Measurements from ENCODE around the gene DDX25.

The DDX25 gene

DNA sequence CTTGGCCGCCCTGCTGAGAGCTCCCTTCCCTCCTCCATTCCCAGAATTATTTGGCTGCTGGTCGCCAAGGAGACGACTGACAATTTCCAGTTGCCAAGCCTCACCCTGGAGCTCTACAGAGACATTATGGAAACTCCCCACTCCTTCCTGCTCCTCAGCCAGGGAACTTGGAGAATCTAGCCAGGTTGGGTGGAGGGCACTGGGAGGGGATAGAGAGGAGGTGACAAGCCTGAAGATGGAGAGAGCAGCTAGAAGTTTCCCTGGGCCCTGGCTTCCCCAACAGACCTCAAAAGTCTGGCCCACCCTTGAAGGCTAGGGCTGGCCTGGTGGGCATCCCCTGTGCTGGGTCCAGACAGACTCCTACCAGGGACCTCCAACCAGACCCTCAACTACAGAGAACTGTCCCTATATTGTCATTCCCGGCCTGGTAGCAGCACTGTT lies 34.8 kb downstream of the DDX25 start:
- no peaks in the 10 kb centered on the region for H3K36me3 ChIP-seq (ENCODE audit: low read length)
- H4K20me1 ChIP-seq (ENCODE audit: low read depth, low read length), result no peaks in the 10 kb centered on the region
- no peak for TF ChIP-seq EZH2phosphoT487 (conservative IDR thresholded peaks at IDR 0.05; ENCODE audit: low read length)
- TF ChIP-seq, protein P1, sequence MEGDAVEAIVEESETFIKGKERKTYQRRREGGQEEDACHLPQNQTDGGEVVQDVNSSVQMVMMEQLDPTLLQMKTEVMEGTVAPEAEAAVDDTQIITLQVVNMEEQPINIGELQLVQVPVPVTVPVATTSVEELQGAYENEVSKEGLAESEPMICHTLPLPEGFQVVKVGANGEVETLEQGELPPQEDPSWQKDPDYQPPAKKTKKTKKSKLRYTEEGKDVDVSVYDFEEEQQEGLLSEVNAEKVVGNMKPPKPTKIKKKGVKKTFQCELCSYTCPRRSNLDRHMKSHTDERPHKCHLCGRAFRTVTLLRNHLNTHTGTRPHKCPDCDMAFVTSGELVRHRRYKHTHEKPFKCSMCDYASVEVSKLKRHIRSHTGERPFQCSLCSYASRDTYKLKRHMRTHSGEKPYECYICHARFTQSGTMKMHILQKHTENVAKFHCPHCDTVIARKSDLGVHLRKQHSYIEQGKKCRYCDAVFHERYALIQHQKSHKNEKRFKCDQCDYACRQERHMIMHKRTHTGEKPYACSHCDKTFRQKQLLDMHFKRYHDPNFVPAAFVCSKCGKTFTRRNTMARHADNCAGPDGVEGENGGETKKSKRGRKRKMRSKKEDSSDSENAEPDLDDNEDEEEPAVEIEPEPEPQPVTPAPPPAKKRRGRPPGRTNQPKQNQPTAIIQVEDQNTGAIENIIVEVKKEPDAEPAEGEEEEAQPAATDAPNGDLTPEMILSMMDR (IDR thresholded peaks at IDR 0.05; ENCODE audit: insufficient read depth, low read length, poor library complexity, severe bottlenecking), result no peak
- no peak overlapping the region for H3K4me2 ChIP-seq (ENCODE audit: low read depth, low read length, poor library complexity, severe bottlenecking)
- no peaks in the 10 kb centered on the region for H3K9me3 ChIP-seq (ENCODE audit: insufficient read depth, low read length)
- H3K4me3 ChIP-seq (ENCODE audit: insufficient read depth, low read length, poor library complexity, severe bottlenecking), result no peak overlapping the region
- no peaks in the 10 kb centered on the region for H3K9me2 ChIP-seq (replicated peaks; ENCODE audit: insufficient read depth, low read length)
- H2AFZ ChIP-seq (ENCODE audit: low read depth, low read length, severe bottlenecking), result no peak overlapping the region
- H3F3A ChIP-seq (ENCODE audit: insufficient read depth), result no peaks in the 10 kb centered on the region
- no peaks in the 10 kb centered on the region for H3K27me3 ChIP-seq (ENCODE audit: low read length)
- H3K27ac ChIP-seq (ENCODE audit: low read depth, low read length), result no peak overlapping the region
- no peak overlapping the region for H3K9ac ChIP-seq (ENCODE audit: low read length)
- H3K79me2 ChIP-seq (ENCODE audit: insufficient read depth, low read length), result no peaks in the 10 kb centered on the region

DNA sequence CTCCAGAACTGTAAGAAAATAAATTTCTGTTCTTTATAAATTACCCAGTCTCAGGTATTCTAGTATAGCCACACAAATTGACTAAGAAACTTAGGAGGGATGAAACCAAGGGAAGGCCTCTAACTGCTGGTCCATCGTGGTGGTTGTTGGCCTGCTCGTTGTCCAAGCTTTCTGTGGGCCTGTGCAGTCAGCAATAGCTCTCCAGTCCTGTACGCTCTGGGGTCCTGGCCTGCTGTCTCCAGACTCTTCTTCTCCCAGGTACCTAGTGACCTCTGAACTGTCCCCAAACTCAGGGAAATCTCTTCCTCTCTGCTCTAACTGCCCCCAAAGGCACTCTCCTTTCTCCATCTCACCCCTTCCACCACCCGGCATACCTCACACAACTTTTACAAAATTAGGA lies 35.8 kb downstream of the DDX25 start:
- H3K4me3 ChIP-seq (ENCODE audit: insufficient read depth, low read length, poor library complexity, severe bottlenecking), result no peak overlapping the region
- TF ChIP-seq, protein P1 (IDR thresholded peaks at IDR 0.05; ENCODE audit: insufficient read depth, low read length, poor library complexity, severe bottlenecking), result no peak
- no peak for TF ChIP-seq EZH2phosphoT487 (conservative IDR thresholded peaks at IDR 0.05; ENCODE audit: low read length)

DNA sequence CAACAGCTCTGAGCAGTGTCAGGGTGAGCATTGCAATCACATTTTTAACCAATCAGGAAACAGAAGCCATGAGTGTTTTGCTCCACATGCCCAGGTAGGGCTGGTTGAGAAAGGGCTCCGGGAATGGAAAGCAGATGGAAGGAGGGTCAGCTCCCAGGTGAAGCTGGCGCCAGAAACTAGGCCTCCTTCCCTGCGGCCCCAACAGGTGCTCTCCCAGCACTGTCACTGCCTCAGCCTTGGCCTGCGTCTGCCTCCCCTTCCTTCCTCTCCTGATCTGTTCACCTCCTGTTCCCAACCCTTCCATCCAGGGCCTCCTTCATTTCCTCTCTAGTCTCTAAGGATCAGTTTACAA lies 36.9 kb downstream of the DDX25 start:
- H3K36me3 ChIP-seq (ENCODE audit: low read length), result no peaks in the 10 kb centered on the region
- H3K9me3 ChIP-seq (ENCODE audit: insufficient read depth, low read length), result no peaks in the 10 kb centered on the region
- no peak overlapping the region for H3K27ac ChIP-seq (ENCODE audit: low read depth, low read length)
- no peaks in the 10 kb centered on the region for H3F3A ChIP-seq (ENCODE audit: insufficient read depth)
- H4K20me1 ChIP-seq (ENCODE audit: low read depth, low read length), result no peaks in the 10 kb centered on the region
- H2AFZ ChIP-seq (ENCODE audit: low read depth, low read length, severe bottlenecking), result no peak overlapping the region
- no peaks in the 10 kb centered on the region for H3K9me2 ChIP-seq (replicated peaks; ENCODE audit: insufficient read depth, low read length)
- no peaks in the 10 kb centered on the region for H3K27me3 ChIP-seq (ENCODE audit: low read length)
- H3K9ac ChIP-seq (ENCODE audit: low read length), result no peak overlapping the region
- TF ChIP-seq EZH2phosphoT487 (conservative IDR thresholded peaks at IDR 0.05; ENCODE audit: low read length), result no peak
- TF ChIP-seq, protein P1 (IDR thresholded peaks at IDR 0.05; ENCODE audit: insufficient read depth, low read length, poor library complexity, severe bottlenecking), result no peak
- no peak overlapping the region for H3K4me2 ChIP-seq (ENCODE audit: low read depth, low read length, poor library complexity, severe bottlenecking)
- no peak overlapping the region for H3K4me3 ChIP-seq (ENCODE audit: insufficient read depth, low read length, poor library complexity, severe bottlenecking)
- no peaks in the 10 kb centered on the region for H3K79me2 ChIP-seq (ENCODE audit: insufficient read depth, low read length)

More for the DNA sequence above, 35.8 kb downstream of the DDX25 start:
- H3K9me3 ChIP-seq (ENCODE audit: insufficient read depth, low read length), result no peaks in the 10 kb centered on the region
- no peaks in the 10 kb centered on the region for H3K27me3 ChIP-seq (ENCODE audit: low read length)
- no peaks in the 10 kb centered on the region for H3K36me3 ChIP-seq (ENCODE audit: low read length)
- H3K4me2 ChIP-seq (ENCODE audit: low read depth, low read length, poor library complexity, severe bottlenecking), result no peak overlapping the region
- no peak overlapping the region for H2AFZ ChIP-seq (ENCODE audit: low read depth, low read length, severe bottlenecking)
- no peak overlapping the region for H3K27ac ChIP-seq (ENCODE audit: low read depth, low read length)
- H4K20me1 ChIP-seq (ENCODE audit: low read depth, low read length), result no peaks in the 10 kb centered on the region
- H3K9me2 ChIP-seq (replicated peaks; ENCODE audit: insufficient read depth, low read length), result no peaks in the 10 kb centered on the region
- no peaks in the 10 kb centered on the region for H3F3A ChIP-seq (ENCODE audit: insufficient read depth)
- H3K79me2 ChIP-seq (ENCODE audit: insufficient read depth, low read length), result no peaks in the 10 kb centered on the region
- no peak overlapping the region for H3K9ac ChIP-seq (ENCODE audit: low read length)

Measured in SU-DHL-6 (cell line).